ENCODE measurements around the gene NHSL2. TPM values are rescaled to one million over a fixed set of nuclear protein-coding genes. Genes with fewer than 3 reads are reported as not detected.

Gene NHSL2
- total and polyA plus RNA-seq, 2 of the 13 experiments (the other 11 are each of a cell fraction or from before 2014, with no cell fraction given) = not detected

- no peak overlapping the region for H3K27ac ChIP-seq (ENCODE audit: extremely low read length, insufficient read depth, low read length)
- no peaks in the 10 kb centered on the region for H3K36me3 ChIP-seq (replicated peaks in 1 of 2; ENCODE audit: control insufficient read depth in 1 of 2, insufficient read depth in 2 of 2, low read length in 2 of 2)
- H3K4me3 ChIP-seq (replicated peaks in 1 of 3; ENCODE audit: insufficient read depth in 1 of 3, low read depth in 2 of 3, low read length in 3 of 3) = no peak overlapping the region
- H2AFZ ChIP-seq (ENCODE audit: low read length) = no peak overlapping the region
- no TSS peak for BruUV-seq (replicated peaks)
- POLR2A ChIA-PET = no interaction called here
- H3K9ac ChIP-seq (ENCODE audit: insufficient read depth, low read depth, low read length) = no peak overlapping the region
- intact Hi-C loops (cut with micrococcal nuclease; ENCODE audit: unreplicated experiment) = no loop called here
- WGBS (ENCODE audit: low lambda C conversion rate) = 50% methylated on average over 5 of the region's 8 CpGs
- CTCF ChIA-PET (ENCODE audit: low intra/inter-chr PET ratio, low total read pairs) = no interaction called here
- no peaks in the 10 kb centered on the region for H3K9me3 ChIP-seq (ENCODE audit: low read length)
- no peak overlapping the region for H3K4me2 ChIP-seq (ENCODE audit: low read depth, low read length)
- FAIRE-seq (no peak), ATAC-seq (no peak), DNase-seq (ENCODE audit: low spot score) (no peak)
- H4K20me1 ChIP-seq (ENCODE audit: insufficient read depth, low read length) = no peaks in the 10 kb centered on the region
- H3K4me1 ChIP-seq (ENCODE audit: insufficient read depth, low read length) = no peaks in the 10 kb centered on the region
- H3K27me3 ChIP-seq (ENCODE audit: control insufficient read depth in 1 of 2, insufficient read depth in 2 of 2, low read length in 2 of 2) = peaks cover 0 to 1% of the 10 kb centered on the region in 2 experiments; a peak in 1 of 5 replicates
- TF ChIP-seq ZNF10 (CRISPR knock-in tag; IDR thresholded peaks at IDR 0.05; ENCODE audit: borderline replicate concordance, low read depth) = no peak
- no peak for TF ChIP-seq GFI1 (CRISPR knock-in tag; IDR thresholded peaks at IDR 0.05; ENCODE audit: borderline replicate concordance)
- no peak for TF ChIP-seq AHR (CRISPR knock-in tag; IDR thresholded peaks at IDR 0.05)
- no peak for TF ChIP-seq ZBTB1 (CRISPR knock-in tag; IDR thresholded peaks at IDR 0.05; ENCODE audit: borderline replicate concordance)
- TF ChIP-seq EHMT2 (IDR thresholded peaks at IDR 0.05; ENCODE audit: borderline replicate concordance, low read depth, low read length) = no peak
- no peak for TF ChIP-seq EZH2 (conservative IDR thresholded peaks at IDR 0.05; ENCODE audit: low read depth, low read length)
- TF ChIP-seq MEIS1 (CRISPR knock-in tag; IDR thresholded peaks at IDR 0.05; ENCODE audit: borderline replicate concordance) = no peak
- no peak for TF ChIP-seq ZXDC (CRISPR knock-in tag; IDR thresholded peaks at IDR 0.05)
- TF ChIP-seq ZBTB37 (CRISPR knock-in tag; IDR thresholded peaks at IDR 0.05) = no peak
- TF ChIP-seq ZNF770 (CRISPR knock-in tag; IDR thresholded peaks at IDR 0.05) = no peak
- no peak for TF ChIP-seq ISL2 (CRISPR knock-in tag; IDR thresholded peaks at IDR 0.05)
- TF ChIP-seq AGO2 (optimal IDR thresholded peaks at IDR 0.05; ENCODE audit: low read depth, low read length) = no peak
- TF ChIP-seq SIX1 (CRISPR knock-in tag; IDR thresholded peaks at IDR 0.05; ENCODE audit: borderline replicate concordance) = no peak
- no peak for TF ChIP-seq FOXJ3 (CRISPR knock-in tag; IDR thresholded peaks at IDR 0.05; ENCODE audit: borderline replicate concordance)
- TF ChIP-seq ZBTB33 (CRISPR knock-in tag; IDR thresholded peaks at IDR 0.05) = no peak
- in situ Hi-C loops (cut with HindIII; ENCODE audit: extremely low pct_ligation_motif_present, low pct_unique_long_range_greater_than_20kb) = loop anchor here (10.0 kb wide), 1 partner anchor 132 kb away; no protein-coding TSS in a partner anchor
- H3K79me2 ChIP-seq (ENCODE audit: insufficient read depth, low read length) = no peaks in the 10 kb centered on the region
Measured at GRCh38 chrX:71992711-71993110, 82.1 kb downstream of the NHSL2 start.

Measured in HepG2 (cell line).